NCI-H748 treated with DMSO at 0.1 percent for 48 hours (cell line): ENCODE measurements around the gene CALCR.
A peak's percentile ranks its signal among the peaks of the same experiment; 100 is the strongest.

Experiments
- DNase-seq: peaks from one replicate; lab custom pipeline; 2025; lab: John Stamatoyannopoulos, UW

The CALCR gene

GRCh38 chr7:93447509-93447908 lies 127.0 kb downstream of the CALCR start:
- DNase-seq: no peak

GRCh38 chr7:93442478-93443224 lies 131.9 kb downstream of the CALCR start:
- peak; percentile 22 for DNase-seq

DNA sequence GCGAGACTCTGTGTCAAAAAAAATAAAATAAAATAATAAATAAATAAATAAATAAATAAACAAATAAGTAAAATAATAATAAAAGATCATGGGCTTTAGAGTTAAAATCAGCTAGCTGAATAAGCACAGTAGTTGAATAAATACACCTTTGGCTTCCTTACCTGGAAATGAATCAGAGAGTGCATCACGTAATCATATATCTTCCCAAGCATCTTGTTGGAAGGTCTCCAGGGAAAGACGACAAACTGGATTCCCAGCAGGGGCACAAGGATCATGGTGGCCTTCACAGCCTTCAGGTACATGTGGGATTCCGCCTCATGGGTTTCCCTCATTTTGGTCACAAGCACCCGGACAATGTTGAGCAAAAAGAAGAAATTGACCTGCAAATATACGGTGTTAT lies 138.7 kb downstream of the CALCR start:
- DNase-seq: no peak

DNA sequence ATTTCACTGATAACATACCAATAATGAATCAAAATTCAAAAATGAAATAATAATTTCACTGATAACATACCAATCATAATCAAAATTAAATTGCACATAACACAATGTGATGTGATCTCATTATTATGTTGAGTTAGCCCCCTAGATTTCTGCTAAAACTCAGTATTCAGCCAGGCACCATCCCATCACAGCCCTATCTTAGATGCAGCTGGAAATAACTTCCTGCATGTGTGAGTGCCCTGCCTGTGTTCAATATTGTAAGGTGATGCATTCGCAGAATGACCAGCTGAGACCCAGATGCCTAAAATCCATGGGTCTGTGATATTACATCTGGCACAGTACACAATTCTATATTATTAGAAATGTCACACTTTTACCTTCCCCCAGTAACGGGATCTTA lies 142.4 kb downstream of the CALCR start:
- no peak for DNase-seq

DNA sequence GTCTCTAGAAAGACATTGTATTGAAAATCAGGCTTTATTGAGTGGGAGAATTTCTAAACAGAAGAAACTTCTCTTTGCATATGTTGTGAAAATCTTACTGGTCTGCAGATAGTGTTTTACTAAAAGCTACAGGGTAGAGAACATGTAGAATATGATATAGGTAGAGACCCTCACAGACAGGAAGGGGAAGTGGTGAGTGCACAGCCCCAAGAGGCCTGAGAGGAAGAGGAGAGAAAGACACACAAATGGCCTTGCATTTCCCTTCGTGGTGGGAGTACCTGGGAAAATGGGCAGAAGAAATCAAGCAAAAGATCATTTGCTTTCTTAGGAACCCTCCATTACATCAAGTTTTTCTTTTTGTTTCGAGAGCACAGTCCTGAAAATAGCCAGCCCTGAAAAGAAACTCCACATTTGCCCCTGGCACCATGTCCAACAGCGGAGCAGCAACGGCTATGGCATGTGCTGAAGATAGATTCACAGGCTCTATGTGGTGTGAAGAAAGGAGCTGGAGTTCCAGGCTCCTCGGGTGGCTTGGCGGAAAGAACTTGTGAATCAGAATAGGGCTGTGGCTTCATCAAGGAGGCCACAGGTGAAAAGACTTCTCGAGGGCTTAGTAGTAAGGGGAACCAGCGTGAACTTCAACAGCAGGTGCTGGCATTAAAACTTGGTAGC lies 143.5 kb downstream of the CALCR start:
- DNase-seq: no peak

DNA sequence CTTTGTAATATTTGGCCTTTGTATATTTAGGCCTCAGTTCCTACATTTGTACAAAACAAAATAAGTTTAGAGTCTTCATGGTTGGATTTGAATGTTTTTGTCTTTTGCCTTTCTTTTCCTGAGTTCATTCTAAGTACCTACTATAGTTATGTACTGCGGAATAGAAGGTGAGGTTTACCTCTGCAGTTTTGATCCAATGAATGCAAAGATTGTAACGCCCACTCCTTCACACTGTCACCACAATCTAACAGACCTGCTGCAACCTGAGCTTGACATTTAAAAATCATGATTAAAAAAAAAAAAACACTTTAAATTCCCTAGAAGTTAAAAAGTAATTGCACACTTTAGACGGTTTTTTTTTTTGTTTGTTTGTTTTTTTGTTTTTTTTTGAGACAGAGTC lies 145.0 kb downstream of the CALCR start:
- DNase-seq: no peak

GRCh38 chr7:93427107-93427506 lies 147.4 kb downstream of the CALCR start:
- DNase-seq: no peak

- no peak for DNase-seq
These were observed 148.3 kb downstream of the CALCR start for GRCh38 chr7:93426155-93426696.

DNA sequence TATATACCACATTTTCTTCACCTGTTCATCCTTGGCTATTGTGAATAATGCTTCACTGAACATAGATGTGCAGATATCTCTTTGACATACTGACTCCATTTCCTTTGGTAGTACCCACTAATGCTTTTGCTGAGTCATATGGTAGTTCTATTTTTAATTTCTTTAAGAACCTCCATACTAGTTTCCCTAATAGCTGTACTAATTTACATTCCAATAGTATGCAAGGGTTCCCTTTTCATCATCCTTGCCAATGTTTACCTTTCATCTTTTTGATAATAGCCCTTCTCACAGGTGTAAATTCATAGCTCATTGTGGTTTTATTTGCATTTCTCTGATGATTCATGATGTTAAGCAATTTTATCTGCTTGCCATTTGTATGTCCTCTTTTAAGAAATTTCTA lies 159.9 kb downstream of the CALCR start:
- DNase-seq: peak; percentile 16

DNA sequence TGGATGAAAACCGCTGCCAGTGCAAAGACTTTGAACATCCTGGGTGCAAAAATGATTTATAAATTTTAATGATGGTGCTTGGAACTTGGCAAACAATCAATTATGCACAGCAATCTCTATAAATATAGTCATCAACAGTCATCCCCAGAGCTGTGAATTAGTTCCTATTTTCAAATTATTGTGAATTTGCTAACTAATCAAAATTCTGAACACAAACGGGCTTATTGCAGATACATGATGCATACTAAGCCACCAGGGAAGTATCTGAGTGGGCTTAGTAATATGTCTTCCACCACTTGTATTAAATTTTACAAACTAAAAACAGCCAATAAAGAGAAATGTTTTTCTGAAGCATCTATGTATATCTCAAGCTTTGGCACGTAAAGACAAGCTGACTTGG lies 165.2 kb downstream of the CALCR start:
- DNase-seq: no peak

DNA sequence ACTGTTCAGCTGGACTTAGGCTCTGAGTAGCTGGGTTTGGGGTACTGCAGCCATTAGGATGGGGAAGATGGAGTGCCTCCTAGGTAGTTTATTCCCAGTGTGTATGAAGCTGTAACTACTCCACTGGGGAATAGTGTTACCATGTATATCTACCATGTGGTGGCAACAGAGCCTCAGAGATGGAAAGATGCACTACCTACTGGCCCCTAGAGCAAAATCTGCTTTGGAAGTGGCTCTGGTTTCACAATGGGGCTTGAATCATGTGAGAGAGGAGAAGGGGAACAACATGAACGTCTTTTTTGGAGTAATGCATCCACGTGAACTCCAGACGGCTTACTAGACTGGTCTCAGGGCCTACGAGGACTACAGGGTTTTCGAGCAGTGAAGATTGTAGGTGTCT lies 167.3 kb downstream of the CALCR start:
- no peak for DNase-seq

DNA sequence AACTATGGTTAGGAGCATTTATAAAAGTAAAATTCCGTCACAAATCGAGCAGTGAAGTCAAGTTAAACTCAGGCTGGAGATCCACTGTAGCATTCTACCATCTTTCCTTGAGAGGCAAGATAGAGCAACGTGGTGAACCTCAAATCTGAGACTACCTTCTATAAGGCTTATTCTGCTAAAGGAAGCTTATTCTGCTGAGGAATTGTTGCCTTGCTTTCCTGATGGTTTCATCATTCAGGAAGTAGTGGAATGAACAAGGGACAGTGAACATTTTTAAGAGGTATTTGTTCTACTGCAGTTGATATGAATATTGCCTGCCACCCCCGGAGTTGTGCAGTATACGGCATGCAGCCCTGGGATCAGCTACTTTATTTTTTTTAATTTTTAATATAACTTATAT lies 171.6 kb downstream of the CALCR start:
- no peak for DNase-seq

DNA sequence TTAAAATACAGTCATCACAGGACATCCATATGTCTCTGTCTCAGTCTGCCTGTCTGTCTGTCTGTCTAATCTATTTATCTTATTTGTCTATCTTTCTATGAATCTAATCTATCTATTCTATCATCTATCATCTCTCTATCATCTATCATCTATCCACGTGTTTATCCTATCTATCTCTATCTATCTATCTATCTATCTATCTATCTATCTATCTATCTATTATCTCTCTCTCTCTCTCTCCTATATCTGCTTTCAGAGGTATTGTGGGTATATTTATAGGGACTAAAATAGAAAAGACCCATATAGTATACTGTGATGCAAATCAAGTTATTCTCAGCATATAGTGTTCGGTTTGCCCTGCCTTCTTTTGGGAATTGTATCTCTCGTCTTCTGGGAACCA lies 174.9 kb downstream of the CALCR start:
- DNase-seq: no peak

- DNase-seq: no peak
These were observed 181.5 kb downstream of the CALCR start for GRCh38 chr7:93392984-93393383.

DNA sequence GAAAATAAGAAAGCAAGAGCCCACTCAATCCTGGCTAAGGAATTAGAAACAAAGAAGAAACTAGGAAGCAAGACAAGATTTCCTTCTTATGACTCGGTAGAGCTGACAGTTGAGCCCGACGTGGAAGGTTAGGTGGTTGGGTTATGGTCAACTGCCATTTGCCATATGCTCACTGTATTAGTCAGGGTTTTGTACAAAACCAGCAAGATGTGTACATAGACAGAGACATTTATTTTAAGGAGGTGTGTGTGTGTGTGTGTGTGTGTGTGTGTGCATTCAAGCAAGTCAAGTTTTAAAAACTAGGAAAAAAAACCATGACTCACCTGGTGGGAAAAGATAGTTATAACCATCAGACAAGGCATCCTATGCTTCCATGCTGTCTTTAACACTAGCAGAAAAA lies 183.9 kb downstream of the CALCR start:
- no peak for DNase-seq

GRCh38 chr7:93382362-93382761 lies 192.2 kb downstream of the CALCR start:
- DNase-seq: no peak

GRCh38 chr7:93378131-93378760 lies 196.3 kb downstream of the CALCR start:
- no peak for DNase-seq

- DNase-seq: no peak
These were observed 198.9 kb downstream of the CALCR start for GRCh38 chr7:93375603-93376002.
